Osteoblast (primary cell): Measurements from ENCODE around the gene ARHGEF16. TPM values are rescaled to one million over a fixed set of nuclear protein-coding genes. Genes with fewer than 3 reads are reported as not detected.

Source experiments
- DNase-seq: peaks from one replicate; pipeline ENCODE4 v3.0.0; 2011; ENCODE audit warnings: low spot score, mixed read lengths; ENCODE audit not compliant: insufficient read length; ENCODE audit errors: missing footprints
- H2AFZ ChIP-seq: 2 replicates; pipeline ENCODE4 v1.6.0; 2011; ENCODE audit warnings: mild to moderate bottlenecking, low read length
- H3K27ac ChIP-seq: 2 replicates; pipeline ENCODE4 v1.5.1; 2011; ENCODE audit warnings: mild to moderate bottlenecking, low read depth, low read length, moderate library complexity
- H3K27me3 ChIP-seq: 2 replicates; pipeline ENCODE4 v1.6.0; 2012; ENCODE audit warnings: mild to moderate bottlenecking, control low read depth, inconsistent platforms, low read length, moderate library complexity; ENCODE audit not compliant: insufficient read depth
- H3K36me3 ChIP-seq: 2 replicates; pipeline ENCODE4 v1.5.1; 2011; ENCODE audit warnings: mild to moderate bottlenecking, low read length, control low read depth, moderate library complexity; ENCODE audit not compliant: insufficient read depth
- H3K4me1 ChIP-seq: 2 replicates; pipeline ENCODE4 v1.5.1; 2011; ENCODE audit warnings: mild to moderate bottlenecking, low read length, control low read depth, moderate library complexity; ENCODE audit not compliant: insufficient read depth
- H3K4me2 ChIP-seq: 2 replicates; pipeline ENCODE4 v1.6.0; 2011; ENCODE audit warnings: mild to moderate bottlenecking, low read length; ENCODE audit not compliant: insufficient read depth
- H3K4me3 ChIP-seq: fragments of 200-600 bp; sonication (generic); 3 replicates; pipeline ENCODE4 v1.5.1; 2012; ENCODE audit warnings: mild to moderate bottlenecking, low read length, inconsistent platforms; ENCODE audit not compliant: insufficient read depth
- H3K79me2 ChIP-seq: 2 replicates; pipeline ENCODE4 v1.6.0; 2012; ENCODE audit warnings: mild to moderate bottlenecking, low read length, control low read depth, inconsistent platforms; ENCODE audit not compliant: insufficient read depth
- H3K9me3 ChIP-seq: 2 replicates; pipeline ENCODE4 v1.5.1; 2011; ENCODE audit warnings: low read depth, low read length, control low read depth
- H4K20me1 ChIP-seq: 2 replicates; pipeline ENCODE4 v1.6.0; 2012; ENCODE audit warnings: mild to moderate bottlenecking, low read length, control low read depth; ENCODE audit not compliant: insufficient read depth
- total RNA-seq: library from RNA; depleted of rRNA; stranded (reverse); fragments of >200 nt; gene quantifications from 2 replicates; pipeline ENCODE4 v1.2.3, GENCODE V29; 2012
- TF ChIP-seq, protein P1 (sequence below): IDR thresholded peaks from 2 replicates; pipeline ENCODE4 v1.5.1; 2011; ENCODE audit warnings: mild to moderate bottlenecking, low read depth, low read length, moderate library complexity; ENCODE audit errors: extremely low read depth

The ARHGEF16 gene
- total RNA-seq, 1 donor: not detected

DNA sequence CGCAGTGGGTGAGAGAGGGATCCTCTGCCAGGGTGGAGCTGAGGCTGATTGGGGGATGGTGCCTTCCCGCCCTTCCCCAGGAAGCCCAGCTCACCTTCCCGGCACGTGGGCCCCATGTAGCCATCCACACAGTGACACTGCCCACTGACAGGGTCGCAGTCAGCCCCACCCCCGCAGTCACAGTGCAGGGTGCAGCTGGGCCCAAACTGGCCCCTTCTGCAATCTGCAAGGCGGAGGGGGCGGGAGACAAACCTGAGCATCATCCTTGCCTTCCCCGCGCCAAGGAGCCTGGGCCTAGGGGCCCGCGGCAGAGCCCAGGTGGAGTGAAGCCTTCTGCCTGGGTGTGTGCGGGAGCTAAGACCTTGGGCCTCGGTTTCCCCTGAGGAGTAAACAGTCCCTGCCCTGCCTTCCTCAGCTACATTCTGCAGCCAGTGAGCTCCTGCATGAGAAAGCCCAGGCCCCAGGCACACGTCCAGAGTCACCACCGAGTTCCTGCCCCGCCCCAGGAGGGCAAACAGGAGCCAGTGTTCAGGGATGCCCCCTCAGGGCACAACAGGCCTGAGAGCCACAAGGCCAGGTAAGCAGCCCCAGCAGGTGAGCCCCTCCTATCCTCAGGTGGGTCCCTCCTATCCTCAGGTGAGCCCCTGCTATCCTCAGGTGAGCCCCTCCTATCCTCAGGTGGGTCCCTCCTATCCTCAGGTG lies 38.2 kb downstream of the ARHGEF16 start:
- TF ChIP-seq, protein P1, sequence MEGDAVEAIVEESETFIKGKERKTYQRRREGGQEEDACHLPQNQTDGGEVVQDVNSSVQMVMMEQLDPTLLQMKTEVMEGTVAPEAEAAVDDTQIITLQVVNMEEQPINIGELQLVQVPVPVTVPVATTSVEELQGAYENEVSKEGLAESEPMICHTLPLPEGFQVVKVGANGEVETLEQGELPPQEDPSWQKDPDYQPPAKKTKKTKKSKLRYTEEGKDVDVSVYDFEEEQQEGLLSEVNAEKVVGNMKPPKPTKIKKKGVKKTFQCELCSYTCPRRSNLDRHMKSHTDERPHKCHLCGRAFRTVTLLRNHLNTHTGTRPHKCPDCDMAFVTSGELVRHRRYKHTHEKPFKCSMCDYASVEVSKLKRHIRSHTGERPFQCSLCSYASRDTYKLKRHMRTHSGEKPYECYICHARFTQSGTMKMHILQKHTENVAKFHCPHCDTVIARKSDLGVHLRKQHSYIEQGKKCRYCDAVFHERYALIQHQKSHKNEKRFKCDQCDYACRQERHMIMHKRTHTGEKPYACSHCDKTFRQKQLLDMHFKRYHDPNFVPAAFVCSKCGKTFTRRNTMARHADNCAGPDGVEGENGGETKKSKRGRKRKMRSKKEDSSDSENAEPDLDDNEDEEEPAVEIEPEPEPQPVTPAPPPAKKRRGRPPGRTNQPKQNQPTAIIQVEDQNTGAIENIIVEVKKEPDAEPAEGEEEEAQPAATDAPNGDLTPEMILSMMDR: no peak

DNA sequence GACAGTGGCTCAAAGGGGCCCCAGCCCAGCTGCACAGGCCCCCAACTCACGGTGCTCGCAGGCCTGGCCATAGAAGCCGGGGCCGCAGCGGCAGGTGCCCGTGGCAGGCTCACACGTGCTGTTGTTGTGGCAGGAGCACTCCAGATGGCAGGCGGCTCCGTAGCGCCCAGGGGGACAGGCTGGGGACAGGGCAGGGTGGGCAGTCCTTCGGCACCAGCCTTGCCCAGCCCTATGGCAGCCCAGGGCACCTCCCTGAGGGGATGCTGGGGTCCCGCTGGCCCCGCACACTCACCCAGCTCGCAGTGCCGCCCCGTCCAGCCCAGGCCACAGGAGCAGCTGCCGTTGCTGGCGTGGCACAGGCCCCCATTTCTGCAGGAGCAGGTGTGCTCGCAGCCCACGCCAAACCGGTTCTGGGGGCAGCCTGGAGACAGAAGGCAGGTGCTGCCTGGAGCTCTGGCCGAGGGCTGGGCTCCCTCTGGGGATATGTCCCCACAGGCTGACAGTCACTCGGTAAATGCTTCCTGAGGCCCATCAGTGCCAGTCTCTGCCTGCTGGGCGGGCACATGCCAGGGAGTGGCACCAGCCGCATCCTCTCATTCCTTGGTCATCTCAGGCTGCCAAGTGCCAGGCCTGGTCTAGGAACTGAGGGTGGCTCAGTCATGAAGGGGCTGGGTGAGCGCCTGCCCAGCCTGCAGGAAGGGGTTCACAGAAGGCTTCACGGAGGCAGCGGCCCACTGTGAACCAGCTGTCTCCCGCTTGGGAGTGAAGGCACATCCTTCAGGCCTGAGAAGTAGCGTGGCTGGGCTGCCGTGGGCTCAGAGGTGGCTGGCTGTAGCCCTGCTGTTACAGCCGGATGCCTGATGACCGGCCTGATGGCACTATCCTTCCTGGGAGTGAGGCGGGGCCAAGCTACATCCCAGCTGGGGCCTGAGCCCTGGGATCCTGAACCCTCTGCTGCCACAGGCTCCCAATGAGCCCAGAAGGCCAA lies 40.1 kb downstream of the ARHGEF16 start:
- no peak for DNase-seq
- Histone ChIP-seq H3K4me2 (no peak overlapping the region), H3K36me3 (peaks cover 7% of the 10 kb centered on the region), H2AFZ (no peak overlapping the region), H3K4me1 (peaks cover 10% of the 10 kb centered on the region), H3K79me2 (no peaks in the 10 kb centered on the region), H3K4me3 (no peak overlapping the region), H3K27me3 (no peaks in the 10 kb centered on the region), H4K20me1 (peaks cover 10% of the 10 kb centered on the region), H3K9me3 (no peaks in the 10 kb centered on the region), H3K27ac (no peak overlapping the region)
- TF ChIP-seq, protein P1: no peak

More for the DNA sequence above, 38.2 kb downstream of the ARHGEF16 start:
- H2AFZ ChIP-seq: no peak overlapping the region
- H4K20me1 ChIP-seq: peaks cover 10% of the 10 kb centered on the region
- no peak for DNase-seq
- no peak overlapping the region for H3K27ac ChIP-seq
- H3K4me1 ChIP-seq: peaks cover 10% of the 10 kb centered on the region
- H3K27me3 ChIP-seq: no peaks in the 10 kb centered on the region
- no peaks in the 10 kb centered on the region for H3K9me3 ChIP-seq
- H3K4me3 ChIP-seq: no peak overlapping the region
- H3K4me2 ChIP-seq: no peak overlapping the region
- H3K79me2 ChIP-seq: no peaks in the 10 kb centered on the region
- peaks cover 7% of the 10 kb centered on the region for H3K36me3 ChIP-seq

DNA sequence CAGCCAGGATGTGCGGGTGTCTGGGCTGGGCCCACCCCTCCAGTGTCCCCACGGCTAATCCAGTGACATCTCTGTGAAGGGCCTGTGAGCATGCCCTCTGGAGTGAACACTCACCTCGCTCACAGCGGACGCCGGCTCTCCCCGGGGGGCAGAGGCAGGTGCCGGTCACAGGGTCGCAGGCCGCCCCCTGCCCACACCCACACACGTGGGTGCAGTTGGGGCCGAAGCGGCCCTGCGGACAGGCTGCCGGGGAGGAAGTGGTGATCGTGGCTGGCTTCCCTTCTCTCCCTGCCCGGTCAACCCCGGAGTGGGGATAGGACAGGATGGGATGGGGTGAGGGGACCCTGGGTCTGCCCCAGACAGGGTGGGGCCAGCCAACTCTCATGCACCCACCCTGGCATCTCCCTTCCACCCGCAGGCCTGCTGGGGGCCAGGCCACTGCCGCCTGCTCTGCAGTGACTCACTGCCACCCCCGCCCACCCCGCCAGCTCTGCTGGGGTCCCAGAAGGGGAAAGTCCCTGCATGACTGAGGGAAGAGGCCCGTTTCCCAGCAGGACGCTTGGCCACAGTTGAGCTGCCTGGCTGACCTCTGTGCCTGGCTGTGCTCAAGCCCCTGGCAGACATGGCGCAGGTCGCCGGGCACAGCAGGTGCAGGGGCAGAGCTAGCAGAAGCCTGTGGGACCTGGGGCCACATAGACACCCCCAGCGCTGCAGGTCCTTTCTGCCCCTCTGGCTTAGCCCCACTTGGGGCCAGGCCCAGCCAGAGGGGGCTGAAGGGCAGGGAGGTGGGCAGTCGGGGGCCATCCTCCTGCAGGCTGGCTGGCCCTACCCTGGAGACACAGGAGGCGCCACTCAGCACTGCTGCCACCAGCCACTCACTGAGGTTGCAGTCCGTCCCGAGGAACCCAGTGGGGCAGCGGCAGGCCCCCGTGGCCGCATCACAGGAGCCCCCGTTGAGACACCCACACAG lies 41.6 kb downstream of the ARHGEF16 start:
- Histone ChIP-seq H3K4me2 (no peak overlapping the region), H3K36me3 (no peaks in the 10 kb centered on the region), H3K27ac (no peak overlapping the region), H3K4me3 (no peak overlapping the region), H2AFZ (no peak overlapping the region), H3K79me2 (no peaks in the 10 kb centered on the region), H3K4me1 (peaks cover 10% of the 10 kb centered on the region), H3K9me3 (no peaks in the 10 kb centered on the region), H4K20me1 (peaks cover 3% of the 10 kb centered on the region), H3K27me3 (no peaks in the 10 kb centered on the region)
- DNase-seq: peak; percentile 97
- TF ChIP-seq, protein P1: no peak
